Effector CD4-positive, alpha-beta T cell (primary cell): Measurements from ENCODE around the gene LILRA6. TPM values are rescaled to one million over a fixed set of nuclear protein-coding genes. Genes with fewer than 3 reads are reported as not detected.
"Not testable (repeated sequence)": the region's sequence is repeated elsewhere in the genome, so short reads cannot be mapped to it uniquely, and the experiment has no call there.

ENCODE experiments used
- DNase-seq: peaks from one replicate; pipeline ENCODE4 v3.0.0-alpha.2; 2020
- total RNA-seq: gene quantifications from one replicate; lab custom pipeline; 2026; lab: John Stamatoyannopoulos, UW

The LILRA6 gene
- total RNA-seq = not detected

DNA sequence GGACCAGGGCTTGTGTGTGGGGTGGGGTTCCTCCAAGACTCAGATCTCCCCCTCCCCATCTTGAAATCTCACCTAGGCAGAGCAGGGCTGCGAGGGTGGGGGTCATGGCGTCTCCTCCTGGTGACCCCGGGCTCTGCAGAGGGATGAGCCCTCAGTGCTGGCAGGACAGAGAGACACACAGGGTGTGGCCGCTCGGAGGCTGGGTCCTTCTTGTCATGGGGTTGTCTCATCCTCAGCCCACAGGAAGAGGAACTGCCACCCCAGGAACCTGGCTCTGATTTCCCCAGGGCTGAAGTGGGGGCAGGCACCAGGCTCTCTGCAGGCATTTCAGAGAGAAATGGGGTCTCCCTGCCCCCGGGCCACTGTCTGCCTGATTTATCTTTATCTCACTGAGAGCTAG lies at the start of gene LILRA6:
Gene LILRA6, minus strand, starts transcription at position 145 of the 400 bp plus-strand sequence.
- not testable (repeated sequence) for DNase-seq

DNA sequence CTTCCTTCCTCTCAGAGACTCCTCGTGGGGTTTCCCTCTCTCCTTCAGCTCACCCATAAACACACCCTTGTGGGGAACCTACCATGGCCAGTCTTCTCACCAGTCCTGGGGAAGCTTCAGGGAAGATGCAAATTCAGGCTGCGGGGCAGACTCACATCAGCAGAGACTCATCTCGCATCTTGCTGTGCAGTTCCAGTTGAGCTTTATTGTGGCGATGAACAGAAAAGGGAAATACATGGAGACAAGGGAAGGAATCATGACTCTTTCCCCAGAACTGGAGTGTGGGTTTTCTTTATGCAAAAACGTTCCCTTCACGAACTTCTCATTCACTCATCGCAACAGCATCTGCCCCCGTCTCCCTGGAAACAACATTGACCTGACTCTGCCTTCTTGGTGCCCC lies 46.6 kb upstream of the LILRA6 start:
- DNase-seq = not testable (repeated sequence)

DNA sequence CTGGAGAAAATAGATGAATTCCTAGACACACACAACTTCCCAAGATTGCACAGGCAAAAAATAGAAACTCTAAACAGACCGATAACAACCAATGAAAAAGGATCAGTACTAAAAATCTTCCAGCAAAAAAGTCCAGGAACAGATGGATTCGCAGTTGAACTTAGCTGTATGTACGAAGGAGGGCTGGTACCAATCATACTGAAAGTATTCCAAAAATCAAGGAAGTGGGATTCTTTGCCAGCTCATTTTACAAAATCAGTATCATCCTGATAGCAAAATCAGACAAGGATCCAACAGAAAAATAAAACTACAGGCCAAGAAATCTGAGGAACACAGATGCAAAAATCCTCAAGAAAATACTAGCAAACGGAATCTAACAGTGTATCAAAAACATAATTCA lies 44.9 kb upstream of the LILRA6 start:
- DNase-seq = no peak

DNA sequence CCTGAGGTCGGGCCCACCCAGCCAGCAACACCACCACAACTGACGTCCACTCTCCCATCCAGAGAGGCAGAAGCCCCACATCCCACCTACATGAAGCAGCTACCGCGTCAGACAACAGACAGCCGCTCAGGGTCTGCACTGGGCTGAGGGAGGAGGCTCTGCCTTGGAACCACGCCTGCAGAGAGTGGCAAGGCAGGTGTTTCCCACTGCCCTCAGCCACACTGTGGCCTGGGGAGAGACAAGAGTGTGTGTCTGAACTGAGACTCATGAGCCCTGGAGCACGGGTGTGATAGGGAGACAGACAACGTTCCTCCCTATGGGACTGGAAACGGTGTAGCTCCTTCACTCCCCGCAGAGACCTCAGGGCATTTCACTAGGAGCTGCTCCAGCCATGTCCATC lies 43.7 kb upstream of the LILRA6 start:
- DNase-seq = not testable (repeated sequence)

DNA sequence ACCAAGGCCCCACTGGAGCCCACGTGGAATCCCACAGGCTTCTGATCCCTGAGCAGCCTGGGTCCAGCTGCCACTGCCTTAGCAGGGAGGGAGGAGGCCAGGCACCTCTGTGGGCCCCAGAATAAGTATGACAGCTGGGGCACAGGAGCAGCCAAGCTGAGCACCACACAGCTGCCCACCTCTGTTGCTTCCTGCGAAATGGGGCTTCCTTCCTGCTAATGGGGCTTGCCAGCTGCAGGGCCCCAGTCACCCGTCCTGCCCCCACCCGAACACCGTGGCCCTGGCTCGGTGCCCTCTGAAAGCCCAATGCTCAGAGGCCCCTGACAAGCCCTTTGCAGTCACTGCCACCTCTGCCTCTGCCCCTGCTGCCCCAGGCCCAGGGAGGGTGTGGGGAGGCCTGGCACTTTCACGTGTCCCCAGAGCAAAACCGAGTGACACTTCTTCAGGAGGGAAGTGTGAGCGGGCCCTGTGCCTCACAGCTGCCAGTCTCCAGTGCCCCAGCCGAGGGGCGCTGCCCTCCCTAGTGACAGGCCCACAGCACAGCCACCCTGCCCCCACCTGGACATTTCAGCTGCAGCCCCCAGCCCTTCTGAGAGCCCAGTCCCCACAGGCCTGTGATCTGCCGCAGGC lies 43.0 kb upstream of the LILRA6 start:
- DNase-seq = not testable (repeated sequence)

DNA sequence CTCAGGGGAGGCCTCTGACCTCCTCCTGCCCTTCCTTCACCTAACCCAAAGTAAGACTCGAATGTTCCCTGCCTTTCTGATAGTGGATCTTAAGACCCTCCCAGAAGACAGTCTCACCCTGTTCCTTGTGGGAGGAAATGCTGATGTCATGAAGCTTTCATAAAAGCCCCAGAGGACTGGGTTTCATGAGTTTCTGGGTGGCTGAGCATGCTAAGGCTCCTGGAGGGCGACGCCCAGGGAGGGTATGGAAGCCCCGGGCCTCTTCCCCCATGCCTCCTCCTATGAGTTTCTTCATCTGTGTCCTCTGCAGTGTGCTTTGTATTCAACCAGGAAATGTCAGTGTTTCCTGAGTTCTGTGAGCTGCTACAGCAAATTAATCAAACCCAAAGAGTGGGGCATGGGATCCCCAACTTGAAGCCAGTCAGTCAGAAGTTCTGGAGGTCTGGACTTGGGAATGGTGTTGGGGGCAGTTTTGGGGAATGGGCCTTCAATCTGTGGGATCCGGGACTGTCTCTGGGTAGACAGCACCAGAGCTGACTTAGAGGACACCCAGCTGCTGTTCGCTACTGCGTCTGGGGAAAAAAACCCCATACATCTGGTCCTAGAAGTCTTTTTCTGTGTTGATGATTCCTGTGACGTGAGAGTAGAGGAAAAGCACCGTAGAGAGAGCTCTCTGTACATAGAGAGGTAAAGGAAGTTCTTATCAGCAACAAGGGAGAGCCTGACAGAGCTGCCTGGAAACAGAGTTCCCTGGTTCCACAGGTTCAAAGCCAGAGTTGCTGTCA lies 40.3 kb upstream of the LILRA6 start:
- DNase-seq = no peak

DNA sequence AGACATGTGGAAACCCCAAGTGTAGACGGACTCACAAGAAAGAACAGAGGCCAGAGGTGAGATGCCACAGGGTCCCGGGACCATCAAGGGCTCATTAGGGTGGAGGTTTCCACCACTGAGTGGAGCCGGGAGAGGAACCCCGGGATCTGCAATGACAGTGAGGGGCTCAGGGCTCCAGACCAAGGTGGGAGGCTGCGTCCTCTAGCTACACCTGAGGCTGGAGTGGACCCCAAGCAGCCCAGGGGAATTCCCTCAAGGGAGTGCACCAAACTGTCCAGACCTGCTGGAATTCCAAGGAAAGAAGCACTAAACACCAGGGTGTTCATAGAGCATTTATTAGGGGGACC lies 39.1 kb upstream of the LILRA6 start:
- DNase-seq = not testable (repeated sequence)

DNA sequence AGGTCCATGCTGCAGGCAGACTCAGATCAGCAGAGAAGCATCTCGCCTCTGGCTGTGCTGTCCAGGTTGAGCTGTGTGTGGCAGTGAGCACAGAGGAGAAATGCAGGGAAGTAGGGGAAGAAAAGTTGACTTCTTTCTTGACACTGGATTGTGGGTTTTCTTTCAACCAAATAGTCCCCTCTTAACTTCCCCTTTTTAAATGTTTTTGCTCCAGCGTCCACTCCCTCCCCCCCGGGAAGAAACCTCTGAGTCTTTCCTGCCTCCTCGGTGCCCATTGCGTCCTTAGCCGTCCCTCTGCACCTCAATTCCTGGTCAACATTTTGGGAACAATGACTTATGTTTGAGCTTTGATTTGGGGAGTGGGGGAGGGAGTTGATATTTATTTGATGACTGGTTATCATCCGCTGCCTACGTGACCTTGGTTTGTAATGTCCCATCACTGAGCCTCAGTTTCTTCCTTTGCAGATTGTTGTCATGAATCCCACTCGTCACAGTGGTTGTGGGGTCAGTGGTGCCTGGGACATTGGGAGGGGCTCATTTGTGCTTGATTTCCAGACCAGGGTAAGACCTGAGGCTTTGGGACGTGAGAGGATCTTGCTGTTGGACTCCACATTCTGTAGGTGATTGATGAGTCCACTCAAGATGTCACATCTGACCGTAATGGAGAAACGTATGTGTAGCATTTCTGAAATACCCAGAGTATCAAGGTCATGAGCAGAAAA lies 38.6 kb upstream of the LILRA6 start, which contains the start of gene LILRB2:
Gene LILRB2, minus strand, starts transcription at position 104 of the 722 bp plus-strand sequence. CDS start 614 bp downstream, outside the sequence.
- no peak for DNase-seq

DNA sequence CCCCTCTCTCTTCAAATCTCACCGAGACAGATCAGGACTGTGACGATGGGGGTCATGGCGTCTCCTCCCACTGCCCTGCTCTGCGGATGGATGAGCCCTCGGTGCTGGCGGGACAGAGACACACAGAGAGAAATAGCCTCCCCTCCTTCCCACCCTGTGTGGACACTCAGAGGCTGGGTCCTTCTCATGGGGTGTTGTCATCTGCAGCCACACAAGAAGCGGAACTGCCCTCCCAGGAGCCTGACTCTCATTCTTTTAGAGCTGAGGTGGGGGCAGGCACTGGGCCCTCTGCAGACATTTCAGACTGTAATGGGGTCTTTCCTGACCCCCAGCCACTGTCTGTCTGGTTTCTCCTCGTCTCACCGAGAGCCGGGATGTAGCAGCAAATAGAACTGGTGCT lies 37.9 kb upstream of the LILRA6 start:
- DNase-seq = not testable (repeated sequence)

DNA sequence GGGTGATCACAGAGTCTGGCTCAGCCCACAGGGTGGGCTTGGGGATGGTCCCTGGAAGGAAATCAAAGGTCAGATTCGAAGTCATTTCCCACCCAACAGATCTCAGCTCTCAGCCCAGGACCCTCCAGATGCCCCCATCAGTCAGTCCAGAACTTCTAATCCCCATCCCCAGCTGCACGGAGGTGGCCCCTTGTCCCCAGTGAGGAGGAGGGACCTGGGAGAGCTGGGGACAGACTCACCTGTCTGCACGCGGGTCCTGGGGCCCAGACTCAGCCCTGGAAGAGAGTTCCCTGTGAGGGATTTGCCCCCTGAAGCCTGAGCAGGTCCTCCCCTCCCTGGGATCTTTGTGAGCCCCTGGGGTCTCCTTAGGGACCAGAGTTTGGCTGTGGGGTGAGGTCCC lies 37.4 kb upstream of the LILRA6 start:
- DNase-seq = not testable (repeated sequence)

DNA sequence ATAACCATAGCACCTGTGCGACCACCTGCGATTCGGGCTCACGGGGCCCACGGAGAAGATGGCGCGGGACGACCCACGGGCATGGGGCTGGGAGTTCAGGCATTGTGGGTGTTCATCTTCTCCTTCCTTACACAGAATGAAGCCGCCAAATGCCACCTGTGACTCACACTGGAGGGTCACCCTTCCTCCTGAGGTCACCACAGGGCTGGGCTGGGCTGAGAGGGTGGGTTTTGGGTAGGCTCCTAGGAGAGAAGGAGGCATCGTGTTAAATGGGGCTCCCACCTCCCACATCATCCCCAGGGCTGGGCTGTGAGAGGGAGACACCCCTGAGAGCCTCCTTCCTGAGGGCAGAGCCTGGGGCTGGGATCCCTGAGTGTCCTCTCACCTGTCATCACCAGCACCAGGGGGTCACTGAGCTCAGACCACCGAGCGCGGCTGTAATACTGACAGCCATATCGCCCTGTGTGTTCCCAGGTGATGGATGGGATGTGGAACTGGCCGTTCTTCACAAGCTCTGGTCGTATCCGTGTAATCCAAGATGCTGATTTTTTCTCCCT lies 36.9 kb upstream of the LILRA6 start:
- DNase-seq = no peak

DNA sequence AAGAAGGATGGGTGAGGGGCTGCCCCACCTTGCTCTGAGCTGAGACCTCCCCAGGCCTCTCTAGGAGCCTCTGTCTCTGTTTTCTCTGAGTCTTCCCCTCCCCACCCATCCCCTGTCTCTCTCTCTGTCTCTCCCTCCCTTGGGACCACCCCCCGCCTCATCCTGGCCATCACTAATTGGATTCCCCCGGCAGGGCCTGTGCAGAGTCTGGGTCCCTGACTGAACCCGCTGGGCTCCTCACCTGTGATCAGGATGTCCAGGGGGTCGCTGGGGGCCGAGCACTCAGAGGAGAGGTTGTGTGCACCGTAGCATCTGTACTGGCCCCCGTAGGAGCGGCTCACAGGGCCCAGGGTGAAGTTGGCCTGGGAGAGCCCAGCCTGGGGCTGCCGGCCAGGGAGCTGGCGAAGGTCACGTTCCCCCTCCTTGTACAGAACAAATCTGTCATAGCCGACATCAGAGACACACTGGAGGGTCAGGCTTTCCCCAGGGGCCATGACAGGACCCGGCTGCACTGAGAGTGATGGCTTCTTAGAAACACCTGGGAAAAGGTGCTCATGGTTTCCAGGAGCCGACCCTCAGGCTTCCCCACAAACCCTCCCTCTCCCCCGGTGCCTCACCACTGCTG lies 36.1 kb upstream of the LILRA6 start:
- not testable (repeated sequence) for DNase-seq

DNA sequence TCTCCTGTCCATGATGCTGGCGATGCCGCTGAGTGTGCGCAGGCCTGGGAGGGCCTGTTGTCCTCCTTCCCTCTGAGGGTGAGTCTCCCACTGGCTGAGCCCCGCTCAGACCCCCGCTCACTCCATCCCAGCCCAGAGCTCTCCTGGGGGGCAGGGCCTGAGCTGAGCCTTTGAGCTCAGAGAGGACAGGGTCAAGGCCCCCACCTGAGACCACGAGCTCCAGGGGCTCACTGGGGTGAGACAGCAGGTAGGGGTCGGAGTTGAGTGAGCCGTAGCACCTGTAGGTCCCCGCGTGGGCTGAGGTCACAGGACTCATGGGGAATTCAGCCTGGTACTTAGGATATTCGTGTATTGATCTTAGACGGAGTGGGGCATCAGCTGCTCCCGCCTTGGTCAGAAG lies 35.5 kb upstream of the LILRA6 start:
- not testable (repeated sequence) for DNase-seq

DNA sequence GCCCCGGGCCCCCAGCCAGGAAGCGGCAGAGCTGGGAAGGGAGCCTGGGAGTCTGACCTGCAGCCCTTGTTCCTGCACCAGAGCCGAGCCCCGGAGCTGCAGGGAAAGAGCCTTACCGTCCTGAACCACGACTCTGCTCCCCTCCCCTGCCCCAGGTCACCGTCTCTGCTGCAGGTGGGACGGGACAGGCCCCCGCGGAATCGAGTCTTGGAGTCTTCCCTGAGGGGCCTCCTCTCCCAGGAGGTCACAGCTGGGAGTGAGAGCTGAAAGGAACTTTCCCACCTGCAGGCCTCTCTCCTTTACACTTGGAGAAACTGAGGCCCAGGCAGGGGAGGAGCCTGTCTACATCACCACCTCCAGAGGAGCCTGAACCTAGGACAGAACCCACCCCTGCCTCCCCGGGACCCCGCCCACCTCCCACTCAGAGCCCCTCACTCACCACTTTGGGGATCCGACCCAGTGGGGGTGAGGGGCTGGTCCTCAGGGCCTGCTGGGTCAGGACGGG lies 34.6 kb upstream of the LILRA6 start:
- DNase-seq = not testable (repeated sequence)

DNA sequence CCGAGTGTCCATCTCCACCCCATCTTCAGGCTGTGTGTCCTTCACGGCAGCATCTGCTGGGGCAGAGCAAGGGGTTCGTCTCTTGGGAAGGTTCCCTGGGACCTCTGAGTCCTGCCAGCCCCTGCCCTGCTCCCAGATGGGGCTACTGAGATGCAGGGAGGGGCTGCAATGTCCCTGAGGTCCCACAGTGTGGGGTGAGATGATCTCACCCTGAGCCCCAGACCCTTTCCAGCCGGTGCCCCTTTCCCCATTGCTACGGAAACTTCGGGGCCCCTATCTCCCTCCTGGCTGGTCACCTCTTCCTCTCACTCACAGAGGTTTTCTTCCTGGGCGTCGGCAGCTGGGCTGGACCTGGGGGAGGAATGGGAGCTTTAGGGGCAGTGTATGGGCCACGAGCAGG lies 33.4 kb upstream of the LILRA6 start:
- no peak for DNase-seq

DNA sequence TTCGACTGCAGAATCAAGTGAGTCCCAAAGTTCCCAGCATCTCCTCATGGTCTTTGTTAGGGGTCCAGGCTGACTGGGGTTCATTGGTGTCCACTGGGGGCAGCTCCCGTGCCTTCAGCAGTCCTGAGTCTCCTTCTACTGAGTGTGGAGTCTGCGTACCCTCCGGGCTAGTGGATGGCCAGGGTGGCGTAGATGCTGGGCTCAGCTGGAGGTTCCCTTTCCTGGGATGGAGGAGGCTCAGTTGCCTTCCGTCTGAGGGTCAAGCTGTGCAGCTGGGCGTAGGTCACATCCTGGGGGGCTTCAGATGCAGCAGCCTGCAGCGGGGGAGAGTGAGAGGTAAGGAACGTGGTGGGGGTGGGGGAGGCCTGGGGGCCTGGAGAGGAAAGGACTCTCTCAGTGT lies 31.9 kb upstream of the LILRA6 start:
- not testable (repeated sequence) for DNase-seq

DNA sequence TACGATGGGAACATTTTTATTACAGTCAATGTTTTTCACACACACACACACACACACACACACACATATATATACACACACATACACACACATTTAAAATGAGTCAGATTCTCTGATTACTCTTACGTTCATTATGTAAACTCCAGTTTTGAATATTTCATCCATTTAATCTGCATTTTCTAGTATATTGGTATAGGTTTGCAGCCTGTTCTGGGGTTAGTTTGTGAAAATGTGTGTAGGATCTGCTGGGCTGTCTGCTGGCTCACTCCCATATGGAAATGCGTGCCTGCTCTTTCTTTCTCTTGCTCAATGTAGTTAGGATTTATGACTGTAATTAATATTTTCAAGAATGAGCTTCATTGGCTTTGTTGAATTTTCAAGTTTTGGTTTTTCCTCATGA lies 31.2 kb upstream of the LILRA6 start:
- DNase-seq = no peak

DNA sequence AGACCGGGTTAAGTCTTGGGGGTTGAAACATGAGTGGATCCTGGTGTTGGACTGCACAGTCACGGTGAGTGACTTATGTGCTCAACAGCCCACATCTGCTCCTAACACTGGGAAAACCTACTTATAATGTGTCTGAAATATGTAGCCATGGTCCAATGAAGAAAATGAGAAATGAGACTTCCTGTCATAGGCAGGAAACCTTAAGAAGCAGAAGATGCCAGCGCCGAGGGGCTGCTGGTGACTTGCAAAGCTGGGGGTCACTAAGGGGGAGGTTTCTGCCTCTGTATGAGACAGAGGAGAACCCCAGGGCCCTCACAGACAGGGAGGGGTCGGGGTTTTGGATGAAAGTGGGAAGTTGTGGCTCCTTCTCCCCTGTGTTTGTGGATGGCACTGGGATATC lies 29.6 kb upstream of the LILRA6 start:
- DNase-seq = not testable (repeated sequence)

DNA sequence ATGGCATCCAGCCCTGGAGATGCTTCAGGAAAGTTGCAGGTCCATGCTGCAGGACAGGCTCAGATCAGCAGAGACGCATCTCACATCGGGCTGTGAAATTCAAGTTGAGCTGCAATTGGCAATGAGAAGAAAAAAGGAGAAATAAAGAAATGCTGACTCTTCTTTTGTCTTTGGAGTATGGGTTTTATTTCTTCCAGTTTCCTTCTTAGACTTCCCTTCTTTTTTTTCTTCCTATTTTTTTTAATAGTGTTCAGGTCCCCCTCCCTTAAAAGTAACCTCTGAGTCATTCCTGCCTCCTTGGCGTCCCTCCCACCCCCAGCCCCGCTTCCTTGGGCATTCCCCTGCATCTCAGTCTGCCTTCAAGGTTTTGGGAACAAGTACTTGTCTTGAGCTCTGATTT lies 29.0 kb upstream of the LILRA6 start:
- not testable (repeated sequence) for DNase-seq

DNA sequence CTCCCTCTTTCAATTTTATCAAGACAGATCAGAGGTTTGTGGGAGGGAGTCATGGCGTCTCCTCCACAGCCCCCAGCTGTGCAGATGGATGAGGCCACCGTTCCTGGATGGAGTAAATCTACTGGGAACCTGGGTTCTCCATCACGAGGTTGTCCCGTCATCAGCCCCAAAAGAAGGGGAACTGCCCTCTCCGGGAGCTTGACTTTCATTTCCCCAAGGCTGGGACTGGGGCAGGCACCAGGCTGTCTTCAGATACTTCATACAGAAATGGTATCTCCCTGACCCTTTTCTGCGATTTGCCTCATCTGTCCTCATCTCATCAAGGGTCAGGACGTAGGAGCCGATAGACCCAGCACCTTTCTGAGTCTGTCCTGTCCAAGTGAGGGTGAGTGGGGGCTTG lies 28.5 kb upstream of the LILRA6 start:
- DNase-seq = no peak

DNA sequence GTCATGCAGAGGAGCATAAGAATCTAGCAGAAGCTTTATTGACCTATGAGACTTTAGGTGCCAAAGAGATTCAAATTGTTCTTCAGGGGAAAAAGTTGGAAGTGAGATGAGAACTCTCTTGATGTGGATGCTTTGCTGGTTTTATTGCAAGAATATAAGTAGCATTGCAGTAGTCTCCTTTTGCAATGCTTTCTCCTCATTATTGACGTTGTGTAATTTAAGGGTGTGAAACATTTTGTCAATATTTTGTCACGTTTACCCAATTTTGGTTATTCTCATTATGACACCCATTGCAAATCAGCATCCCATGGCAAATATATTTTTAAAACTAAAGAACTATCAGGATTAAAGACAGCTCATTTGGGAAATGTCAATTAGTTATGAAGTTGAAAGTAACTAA lies 26.3 kb upstream of the LILRA6 start:
- DNase-seq = no peak

DNA sequence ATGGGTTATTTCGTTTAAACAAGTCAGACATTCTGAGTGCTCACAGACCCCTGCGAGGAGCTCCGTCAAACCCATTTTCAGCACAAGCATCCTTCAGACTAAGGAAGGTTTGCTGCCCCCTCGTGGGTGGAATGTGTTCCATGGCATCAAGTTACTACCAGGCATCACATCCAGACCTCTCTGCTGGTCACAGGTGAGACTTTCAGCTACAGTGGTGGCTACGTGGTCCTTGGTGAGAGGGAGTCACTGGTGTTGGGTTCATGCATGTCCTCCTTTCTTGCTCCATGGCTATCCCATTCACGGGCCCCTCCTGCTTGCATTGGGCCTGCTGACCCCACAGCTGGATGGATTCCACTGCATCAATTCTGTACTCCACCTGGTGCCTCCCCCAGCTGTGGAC lies 23.5 kb upstream of the LILRA6 start:
- DNase-seq = peak; percentile 48

DNA sequence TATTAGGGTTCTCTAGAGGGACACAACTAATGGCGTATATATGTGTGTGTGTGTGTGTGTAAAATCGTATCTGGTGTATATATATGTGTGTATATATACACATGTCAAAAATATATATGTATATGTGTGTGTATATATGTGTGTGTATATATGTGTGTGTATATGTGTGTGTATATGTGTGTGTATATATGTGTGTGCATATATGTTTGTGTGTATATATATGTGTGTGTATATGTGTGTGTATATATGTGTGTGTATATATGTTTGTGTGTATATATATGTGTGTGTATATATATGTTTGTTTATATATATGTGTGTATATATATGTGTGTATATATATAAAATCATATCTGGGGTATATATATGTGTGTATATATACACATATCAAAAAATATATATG lies 19.9 kb upstream of the LILRA6 start:
- no peak for DNase-seq
